Measurements from ENCODE around the gene ITGA8. TPM values are rescaled to one million over a fixed set of nuclear protein-coding genes. Genes with fewer than 3 reads are reported as not detected.
A peak's percentile ranks its signal among the peaks of the same experiment; 100 is the strongest.

ITGA8 gene
- total and polyA plus RNA-seq, 2 of the 4 experiments (the other 2 are of a cell fraction) = under 0.01 to 0.02 TPM

DNA sequence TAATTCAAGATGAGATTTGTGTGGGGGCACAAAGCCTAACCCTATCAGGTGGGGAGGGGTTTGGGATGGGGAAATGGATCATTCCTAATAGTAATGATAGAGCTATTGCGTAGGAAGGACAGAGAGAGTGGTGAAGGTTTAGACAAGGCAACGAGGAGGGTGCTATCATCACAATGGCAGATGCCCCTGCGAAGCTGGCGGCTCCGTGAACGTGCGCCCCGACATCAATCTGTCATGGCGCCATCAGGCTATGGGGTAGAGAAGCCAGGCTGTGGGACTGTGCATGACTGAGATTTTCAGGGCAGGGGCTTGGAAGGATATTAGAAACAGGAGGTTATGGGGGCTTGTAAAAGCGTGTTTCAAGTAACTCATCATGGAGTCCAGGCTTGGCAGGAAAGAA lies 157.6 kb downstream of the ITGA8 start:
- Histone ChIP-seq H3K9ac (ENCODE audit: low read depth, low read length) (no peak overlapping the region), H3K4me1 (ENCODE audit: control insufficient read depth, insufficient read depth, low read length) (peaks cover 10% of the 10 kb centered on the region), H4K20me1 (ENCODE audit: insufficient read depth, low read length) (no peaks in the 10 kb centered on the region), H2AK5ac (ENCODE audit: low read depth, low read length) (no peak overlapping the region), H3K14ac (replicated peaks; ENCODE audit: low read depth, low read length) (no peak overlapping the region), H3K23ac (ENCODE audit: low read depth, low read length) (no peak overlapping the region), H3K79me1 (ENCODE audit: low read depth in 1 of 2, low read length in 2 of 2) (no peaks in the 10 kb centered on the region), H3K27ac (ENCODE audit: insufficient read depth, low read length) (no peak overlapping the region), H3K4me3 (ENCODE audit: insufficient read depth, low read depth, low read length) (no peak overlapping the region), H3K4me2 (ENCODE audit: low read depth, low read length) (no peak overlapping the region), H4K8ac (ENCODE audit: low read depth in 2 of 2, low read length in 2 of 2) (no peak overlapping the region), H4K5ac (ENCODE audit: low read depth, low read length) (no peak overlapping the region; the same call in 1 of the 2 replicates), H3K9me1 (ENCODE audit: insufficient read depth, low read length) (peaks cover 8% of the 10 kb centered on the region), H2AK9ac (replicated peaks; ENCODE audit: low read depth, low read length, poor library complexity) (no peak overlapping the region), H4K91ac (ENCODE audit: insufficient read depth, low read depth, low read length) (no peak overlapping the region), H3K4ac (ENCODE audit: low read depth, low read length) (no peak overlapping the region), H3K36me3 (ENCODE audit: control insufficient read depth, insufficient read depth, low read length) (no peaks in the 10 kb centered on the region), H2BK5ac (ENCODE audit: low read depth, low read length, poor library complexity, severe bottlenecking) (no peak overlapping the region), H2BK20ac (ENCODE audit: low read depth, low read length) (peak overlapping the region; percentile 38; the same call in 1 of the 2 replicates), H3K18ac (ENCODE audit: low read depth, low read length) (no peak overlapping the region), H3K9me3 (ENCODE audit: control insufficient read depth, insufficient read depth, low read length) (no peaks in the 10 kb centered on the region), H2AFZ (replicated peaks; ENCODE audit: low read length, poor library complexity) (no peak overlapping the region), H3K56ac (ENCODE audit: extremely low read depth, insufficient read depth, low read length) (no peak overlapping the region), H3K27me3 (ENCODE audit: control insufficient read depth, insufficient read depth, low read length) (no peaks in the 10 kb centered on the region), H2BK15ac (ENCODE audit: low read depth, low read length) (no peak overlapping the region; the same call in 2 of the 3 replicates), H2BK120ac (ENCODE audit: low read depth, low read length) (0 out of 2 replicates have a peak overlapping the region, but pooled peaks have one; percentile 13)
- no peak for TF ChIP-seq RFX5 (IDR thresholded peaks at IDR 0.05; ENCODE audit: low read depth, low read length)
- TF ChIP-seq, protein P1, sequence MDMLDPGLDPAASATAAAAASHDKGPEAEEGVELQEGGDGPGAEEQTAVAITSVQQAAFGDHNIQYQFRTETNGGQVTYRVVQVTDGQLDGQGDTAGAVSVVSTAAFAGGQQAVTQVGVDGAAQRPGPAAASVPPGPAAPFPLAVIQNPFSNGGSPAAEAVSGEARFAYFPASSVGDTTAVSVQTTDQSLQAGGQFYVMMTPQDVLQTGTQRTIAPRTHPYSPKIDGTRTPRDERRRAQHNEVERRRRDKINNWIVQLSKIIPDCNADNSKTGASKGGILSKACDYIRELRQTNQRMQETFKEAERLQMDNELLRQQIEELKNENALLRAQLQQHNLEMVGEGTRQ (IDR thresholded peaks at IDR 0.05; ENCODE audit: low read depth, low read length) = no peak
- TF ChIP-seq POLR2A (IDR thresholded peaks at IDR 0.05; ENCODE audit: low read depth, low read length) = no peak
- TF ChIP-seq BHLHE40 (IDR thresholded peaks at IDR 0.05; ENCODE audit: low read depth, low read length) = no peak
- TF ChIP-seq RCOR1 (IDR thresholded peaks at IDR 0.05; ENCODE audit: insufficient replicate concordance, low read length) = no peak
- no peak for TF ChIP-seq FOS (IDR thresholded peaks at IDR 0.05; ENCODE audit: low read depth, low read length)
- no peak for TF ChIP-seq CHD1 (IDR thresholded peaks at IDR 0.05; ENCODE audit: low read depth, low read length)
- in situ Hi-C loops (cut with MboI; ENCODE audit: low sequenced_read_pairs) = no loop called here
- ChIA-PET CTCF (interaction anchor here (1.3 kb wide), 1 partner anchor 13 kb away, joined by 3 read pairs; no protein-coding TSS in a partner anchor), POLR2A (ENCODE audit: unreplicated experiment) (no interaction called here)
- BruUV-seq (replicated peaks) = no TSS peak
- no peak for ATAC-seq (ENCODE audit: low read depth)
- no peak for DNase-seq
- intact Hi-C loops (cut with micrococcal nuclease) = no loop called here
- 92% methylated on average over 9 of the region's 10 CpGs; no CpG with 5 or more reads in 1 of the 2 experiments for WGBS, 2 experiments (ENCODE audit: extremely low coverage in 2 of 2, insufficient read length in 1 of 2)
- dilution Hi-C loops (cut with HindIII; ENCODE audit: low sequenced_read_pairs, unreplicated experiment) = no loop called here
